GM21360 (cell line): ENCODE data around the gene GPRC5C.
"Not testable (repeated sequence)": the region's sequence is repeated elsewhere in the genome, so short reads cannot be mapped to it uniquely, and the experiment has no call there.

Source experiments
- ATAC-seq: cut with Tn5 transposase; IDR thresholded peaks from one replicate; pipeline ENCODE4 v1.9.1; 2021; ENCODE audit warnings: mild to moderate bottlenecking, moderate library complexity; ENCODE audit not compliant: unreplicated experiment

GPRC5C gene

GRCh38 chr17:74405311-74405710 lies 26.6 kb upstream of the GPRC5C start:
- ATAC-seq, result not testable (repeated sequence)

GRCh38 chr17:74407384-74407783 lies 24.5 kb upstream of the GPRC5C start:
- ATAC-seq, result no peak

- no peak for ATAC-seq
Observed at GRCh38 chr17:74408262-74408661, 23.6 kb upstream of the GPRC5C start.

- ATAC-seq, result no peak
Observed at GRCh38 chr17:74408815-74409214, 23.1 kb upstream of the GPRC5C start.

GRCh38 chr17:74410001-74410443 lies 21.9 kb upstream of the GPRC5C start:
- no peak for ATAC-seq

GRCh38 chr17:74412581-74412980 lies 19.3 kb upstream of the GPRC5C start:
- ATAC-seq, result no peak

GRCh38 chr17:74413491-74413890 lies 18.4 kb upstream of the GPRC5C start:
- ATAC-seq, result no peak

GRCh38 chr17:74414510-74414909 lies 17.4 kb upstream of the GPRC5C start:
- no peak for ATAC-seq

- ATAC-seq, result no peak
Observed at GRCh38 chr17:74415608-74416396, 16.1 kb upstream of the GPRC5C start.

GRCh38 chr17:74417178-74418045 lies 14.5 kb upstream of the GPRC5C start:
- no peak for ATAC-seq

- ATAC-seq, result no peak
Observed at GRCh38 chr17:74419928-74420411, 11.9 kb upstream of the GPRC5C start.

- ATAC-seq, result no peak
Observed at GRCh38 chr17:74424117-74424516, 7.8 kb upstream of the GPRC5C start.

- ATAC-seq, result no peak
Observed at GRCh38 chr17:74424657-74425056, 7.2 kb upstream of the GPRC5C start.

GRCh38 chr17:74426551-74427047 lies 5.3 kb upstream of the GPRC5C start:
- ATAC-seq, result no peak

GRCh38 chr17:74427048-74427762 lies 4.7 kb upstream of the GPRC5C start:
- no peak for ATAC-seq

- ATAC-seq, result no peak
Observed at GRCh38 chr17:74427763-74428153, 4.1 kb upstream of the GPRC5C start.

- ATAC-seq, result no peak
Observed at GRCh38 chr17:74429604-74430384, 2.1 kb upstream of the GPRC5C start.

- peak; percentile 13 for ATAC-seq
Observed at GRCh38 chr17:74430385-74430705, 1.5 kb upstream of the GPRC5C start.

- ATAC-seq, result peak; percentile 53
Observed at GRCh38 chr17:74430706-74431567, 951 bp upstream of the GPRC5C start.

GRCh38 chr17:74432424-74432690 lies 469 bp downstream of the GPRC5C start:
- ATAC-seq, result no peak
